Bone marrow (tissue), 2 donors: ENCODE measurements around the gene SEH1L.
A peak's percentile ranks its signal among the peaks of the same experiment; 100 is the strongest.
"Not testable (repeated sequence)": the region's sequence is repeated elsewhere in the genome, so short reads cannot be mapped to it uniquely, and the experiment has no call there.

Source experiments
- DNase-seq, 2 donors: peaks; one replicate each; lab custom pipeline; 2025; lab: John Stamatoyannopoulos, UW

Gene SEH1L, protein sequence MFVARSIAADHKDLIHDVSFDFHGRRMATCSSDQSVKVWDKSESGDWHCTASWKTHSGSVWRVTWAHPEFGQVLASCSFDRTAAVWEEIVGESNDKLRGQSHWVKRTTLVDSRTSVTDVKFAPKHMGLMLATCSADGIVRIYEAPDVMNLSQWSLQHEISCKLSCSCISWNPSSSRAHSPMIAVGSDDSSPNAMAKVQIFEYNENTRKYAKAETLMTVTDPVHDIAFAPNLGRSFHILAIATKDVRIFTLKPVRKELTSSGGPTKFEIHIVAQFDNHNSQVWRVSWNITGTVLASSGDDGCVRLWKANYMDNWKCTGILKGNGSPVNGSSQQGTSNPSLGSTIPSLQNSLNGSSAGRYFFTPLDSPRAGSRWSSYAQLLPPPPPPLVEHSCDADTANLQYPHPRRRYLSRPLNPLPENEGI

DNA sequence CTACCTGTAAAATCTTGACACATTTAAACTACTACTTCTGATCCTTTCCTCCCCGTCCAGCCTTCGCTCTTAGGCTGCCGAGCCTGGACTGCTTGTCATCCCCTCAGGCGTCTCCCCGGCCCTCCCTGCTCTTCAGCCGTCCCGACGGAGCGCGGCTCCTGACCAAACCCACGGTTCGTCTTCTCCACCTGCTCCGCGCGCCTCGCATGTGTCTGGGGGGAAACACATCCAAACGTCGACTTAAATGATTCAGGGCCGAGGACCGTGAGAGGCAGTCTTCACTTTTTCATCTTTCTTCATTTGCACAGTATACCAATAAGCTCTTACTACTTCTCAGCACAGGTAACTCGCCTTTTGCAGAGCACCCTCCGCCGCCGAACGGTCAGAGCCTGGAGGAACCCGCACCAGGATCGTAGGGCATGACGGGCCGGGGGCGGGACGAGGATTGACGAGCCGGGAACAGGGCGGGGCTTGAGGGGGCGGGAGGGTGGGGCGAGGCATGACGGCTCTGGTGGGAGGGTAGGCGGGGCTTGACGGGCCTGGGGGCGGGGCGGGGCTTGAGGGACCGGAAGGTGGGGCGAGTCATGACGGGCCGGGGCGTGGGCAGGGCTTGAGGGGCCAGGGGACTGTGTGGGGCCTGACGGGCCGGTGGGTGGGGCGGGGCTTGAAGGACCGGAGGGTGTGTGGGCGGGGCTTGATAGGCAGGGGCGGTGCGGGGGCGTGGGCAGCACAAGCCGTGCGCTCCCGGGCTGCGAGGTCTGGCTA is at the start of gene SEH1L:
Gene SEH1L, plus strand, starts transcription at position 727 of the 765 bp plus-strand sequence. CDS start 111 bp downstream, outside the sequence.
- peak; percentile 96 to 99 for DNase-seq

DNA sequence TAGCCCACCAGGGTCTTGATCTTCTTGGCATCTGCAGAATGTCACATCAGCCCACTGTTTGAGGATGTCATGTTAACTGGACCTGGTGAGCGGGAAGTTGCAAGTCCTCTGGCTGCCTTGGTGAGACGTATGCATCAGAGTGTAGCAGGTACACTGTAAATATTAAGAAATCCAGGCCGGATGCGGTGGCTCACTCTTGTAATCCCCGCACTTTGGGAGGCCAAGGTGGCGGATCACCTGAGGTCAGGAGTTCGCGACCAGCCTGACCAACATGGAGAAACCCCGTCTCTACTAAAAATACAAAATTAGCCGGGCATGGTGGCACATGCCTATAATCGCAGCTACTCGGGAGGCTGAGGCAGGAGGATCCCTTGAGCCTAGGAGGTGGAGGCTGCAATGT is 46.6 kb upstream of the SEH1L start:
- DNase-seq, result not testable (repeated sequence)

DNA sequence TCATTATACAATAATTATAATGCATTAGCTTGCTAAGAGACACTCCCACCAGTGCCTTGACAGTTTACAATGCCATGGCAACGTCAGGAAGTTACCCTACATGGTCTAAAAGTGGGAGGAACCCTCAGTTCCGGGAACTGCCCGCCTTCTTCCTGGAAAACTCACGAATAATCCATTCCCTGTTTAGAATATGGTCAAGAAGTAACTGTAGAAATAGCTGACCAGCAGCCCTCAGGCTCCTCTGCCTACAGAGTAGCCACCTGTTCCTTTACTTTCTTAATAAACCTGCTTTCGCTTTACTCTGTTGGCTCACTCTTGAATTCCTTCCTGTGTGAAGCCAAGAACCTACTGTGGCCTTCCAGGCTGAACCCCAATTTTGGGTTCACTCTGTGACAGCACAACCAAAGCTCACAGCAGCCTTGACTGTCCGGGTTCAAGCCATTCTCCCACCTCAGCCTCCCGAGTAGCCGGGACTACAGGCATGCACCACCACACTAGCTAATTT is 43.7 kb upstream of the SEH1L start:
- no peak for DNase-seq

DNA sequence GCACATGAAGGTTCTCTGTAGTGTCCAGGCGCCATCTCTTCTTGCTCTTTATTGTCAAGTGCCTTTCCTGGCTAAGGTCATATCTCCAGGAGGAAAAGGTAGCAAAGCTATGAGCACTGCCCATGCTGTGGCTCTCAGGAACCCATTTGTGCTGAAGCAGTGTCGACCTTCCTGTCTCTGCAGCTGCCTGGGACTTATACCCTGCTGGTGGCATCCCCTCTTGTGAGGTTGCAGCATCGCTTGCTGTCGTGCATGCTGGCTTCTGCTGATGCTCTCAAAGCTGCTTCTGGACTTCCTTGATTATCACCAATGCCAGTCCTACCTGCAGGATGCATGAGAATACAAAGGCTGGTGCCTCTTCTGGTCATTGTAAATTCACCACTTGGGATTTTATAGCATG is 41.7 kb upstream of the SEH1L start:
- DNase-seq, result no peak

DNA sequence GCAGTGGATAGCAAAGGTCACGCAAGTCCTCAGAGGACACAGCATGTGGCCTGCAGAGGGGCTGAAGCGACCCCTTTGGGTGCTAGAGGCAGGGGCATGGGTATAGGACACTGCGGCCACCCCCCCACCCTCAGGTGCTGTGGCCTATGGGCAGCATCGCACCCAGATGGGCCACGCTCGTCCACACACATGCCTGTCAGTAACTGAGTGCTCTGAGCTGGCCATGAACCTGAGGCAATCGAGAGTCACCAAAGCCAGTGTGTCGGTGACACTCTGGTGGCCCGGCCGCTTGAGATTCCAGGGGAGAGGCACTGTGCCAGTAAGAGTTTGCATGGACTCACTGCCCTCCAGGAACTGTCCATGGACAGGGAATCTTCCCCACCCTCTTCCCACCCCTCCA is 41.0 kb upstream of the SEH1L start:
- no peak for DNase-seq

DNA sequence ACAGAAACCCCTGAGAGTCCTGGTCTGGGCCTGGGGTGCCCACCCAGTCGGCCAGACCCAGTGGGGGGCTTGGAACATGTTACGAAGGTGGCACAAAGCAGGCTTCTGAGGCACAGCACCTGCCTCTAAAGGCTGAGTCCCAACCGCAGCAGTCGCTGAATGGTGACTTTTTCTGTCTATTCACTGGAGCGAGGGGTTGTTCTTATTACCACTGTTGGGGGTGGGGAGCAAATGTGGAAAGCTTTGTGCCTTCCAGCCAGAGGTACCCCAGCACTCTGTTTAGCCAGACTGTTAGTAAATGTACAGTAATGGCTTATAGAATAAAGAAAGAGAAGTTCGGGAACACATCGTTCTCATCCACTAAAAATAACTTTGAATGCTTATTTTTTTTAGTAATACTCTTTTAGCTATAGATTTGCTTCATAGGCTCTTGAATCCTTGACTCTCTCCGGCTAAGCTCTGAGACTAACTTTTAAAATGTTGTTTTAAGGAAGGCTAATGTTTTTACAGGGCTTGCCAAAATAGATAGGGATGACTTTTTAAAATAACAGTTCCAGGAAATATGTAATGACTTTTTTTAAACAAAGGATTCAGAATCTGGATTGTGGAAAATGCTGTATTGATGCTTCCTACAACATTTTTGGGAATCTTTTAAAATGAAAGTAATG is 40.4 kb upstream of the SEH1L start:
- DNase-seq, result no peak

DNA sequence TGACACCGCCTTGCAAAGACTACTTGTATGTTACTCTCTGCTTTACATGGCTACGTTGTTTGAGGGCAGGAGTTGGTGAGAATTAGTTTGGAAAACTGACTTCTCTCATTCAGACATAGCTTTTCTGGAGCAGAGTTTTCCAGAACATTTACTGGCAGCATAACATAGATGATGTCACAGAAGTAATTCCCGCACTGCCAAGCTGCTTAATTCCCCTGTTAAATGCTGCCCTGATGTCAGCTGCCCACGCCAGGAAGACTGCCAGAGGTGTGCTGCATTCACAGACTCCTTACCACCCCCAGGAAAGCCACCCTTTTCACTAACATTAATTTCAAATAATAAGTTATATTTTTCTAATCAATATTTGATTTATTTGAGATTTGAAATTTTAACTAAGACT is 39.1 kb upstream of the SEH1L start:
- no peak for DNase-seq

DNA sequence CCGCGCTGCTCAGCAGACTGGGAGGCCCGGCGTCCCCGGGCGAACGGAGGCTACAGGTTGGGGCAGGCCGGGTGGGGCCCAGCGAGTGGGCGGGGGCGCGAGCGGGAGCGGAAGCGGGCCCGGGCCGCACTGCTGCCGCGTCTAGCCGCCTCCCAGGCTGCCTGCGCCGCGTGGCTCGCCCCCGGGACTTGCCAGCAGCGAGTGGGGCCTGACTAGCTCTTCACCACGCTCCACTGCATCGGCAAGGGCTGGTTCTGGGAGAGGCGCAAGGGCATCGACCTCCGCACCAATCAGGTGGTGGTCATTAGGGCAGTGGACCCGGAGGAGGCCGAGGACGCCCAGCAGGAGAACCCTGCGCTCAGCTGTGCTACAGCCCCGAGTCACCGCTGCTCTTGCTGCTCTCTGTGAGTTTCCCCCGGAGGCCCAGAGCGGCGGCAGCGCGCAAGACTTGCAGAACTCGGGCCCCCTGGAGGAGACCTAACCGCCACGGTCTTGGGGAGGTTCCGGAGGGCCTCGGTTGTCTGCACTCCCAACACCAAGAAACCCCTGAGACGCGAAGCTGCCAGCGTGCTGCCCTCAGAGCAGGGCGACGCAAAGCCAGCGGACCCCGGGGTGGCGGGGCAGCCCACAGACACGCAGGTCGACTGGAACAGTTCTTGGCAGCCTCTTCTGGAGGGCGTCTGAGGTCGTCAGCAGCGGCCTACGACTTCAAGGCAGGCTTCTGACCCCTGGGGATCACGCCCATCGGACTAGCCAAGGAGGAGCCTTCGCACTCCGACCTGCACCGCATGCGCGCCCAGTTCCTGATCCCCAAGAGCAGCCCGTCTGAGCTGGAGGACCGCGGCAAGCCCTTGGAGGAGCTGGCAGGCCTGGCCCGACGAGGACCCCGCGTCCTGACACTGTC is 36.5 kb upstream of the SEH1L start:
- no peak for DNase-seq

DNA sequence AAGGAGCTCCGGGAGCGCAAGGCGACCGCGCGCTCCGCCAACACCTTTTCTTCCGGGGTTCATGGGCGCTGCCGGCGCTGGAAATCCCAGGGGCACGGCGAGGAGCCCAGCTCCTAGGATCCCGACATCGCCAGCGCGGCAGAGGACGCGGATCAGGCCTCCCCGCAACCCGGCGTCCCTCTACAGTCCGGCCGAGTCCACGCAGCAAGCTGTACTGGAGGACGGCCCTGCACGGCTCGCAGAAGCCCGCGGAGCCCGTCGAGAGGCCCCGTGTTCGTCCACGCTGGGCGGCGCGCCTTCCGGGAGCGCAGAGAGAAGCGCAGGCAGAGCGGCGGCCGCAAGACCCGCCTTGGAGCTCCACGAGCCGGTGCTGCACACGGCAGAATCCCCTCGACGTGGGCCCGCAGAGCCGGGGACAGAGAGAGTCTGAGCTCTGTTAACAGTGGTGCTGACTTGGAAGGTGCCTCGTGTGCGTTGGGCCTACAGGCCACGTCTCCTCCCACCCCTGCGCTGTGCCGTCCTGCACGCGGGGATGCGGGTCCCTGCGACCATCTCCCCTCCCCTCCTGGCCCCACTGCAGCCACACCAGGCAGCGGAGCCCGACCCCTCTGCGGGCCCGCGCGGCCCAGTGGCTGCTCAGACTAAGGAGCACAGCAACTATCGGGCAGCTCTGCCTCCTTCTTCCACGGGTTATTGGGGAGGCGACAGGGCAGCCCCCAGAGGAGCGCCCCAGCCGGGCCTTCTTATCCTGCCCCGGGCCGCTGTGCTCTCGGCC is 35.7 kb upstream of the SEH1L start:
- DNase-seq, result no peak

DNA sequence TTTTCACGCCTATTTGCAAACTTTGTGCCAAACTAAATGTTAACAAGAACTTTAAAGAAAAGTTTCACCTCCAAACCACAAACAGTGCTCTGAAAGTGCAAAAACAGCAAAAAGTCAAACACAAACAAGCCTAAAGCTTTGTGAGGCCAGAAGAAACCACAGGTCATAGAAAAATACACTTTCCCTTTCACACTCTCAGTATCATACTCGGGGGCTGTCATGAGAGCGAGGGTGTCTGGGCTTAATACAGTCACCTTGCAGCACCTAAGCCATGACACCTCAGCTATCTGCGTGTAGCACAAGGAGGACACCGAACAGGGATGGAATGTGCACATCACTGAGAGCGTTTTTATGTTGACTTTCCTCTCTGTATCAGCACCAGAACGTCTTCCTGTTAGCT is 26.6 kb upstream of the SEH1L start:
- DNase-seq, result no peak

DNA sequence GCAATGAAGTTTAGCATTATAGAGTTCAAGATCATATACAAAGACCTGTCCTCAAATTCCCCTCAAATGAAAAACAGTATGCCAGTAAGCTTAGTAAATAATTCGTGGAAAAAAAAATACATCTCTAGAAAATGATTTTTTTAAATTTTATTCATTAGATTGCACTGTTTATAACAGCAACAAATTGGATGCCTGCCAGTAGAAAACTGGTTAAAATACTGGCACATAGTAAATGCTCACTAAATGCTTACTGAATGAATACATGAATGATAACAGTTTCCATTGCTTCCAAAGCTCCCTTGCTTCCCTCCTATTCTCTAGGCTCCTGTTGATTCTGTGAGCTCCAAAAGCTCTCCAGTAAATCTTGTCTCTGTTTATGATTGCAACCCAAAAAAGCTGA is 25.5 kb upstream of the SEH1L start:
- DNase-seq, result no peak

DNA sequence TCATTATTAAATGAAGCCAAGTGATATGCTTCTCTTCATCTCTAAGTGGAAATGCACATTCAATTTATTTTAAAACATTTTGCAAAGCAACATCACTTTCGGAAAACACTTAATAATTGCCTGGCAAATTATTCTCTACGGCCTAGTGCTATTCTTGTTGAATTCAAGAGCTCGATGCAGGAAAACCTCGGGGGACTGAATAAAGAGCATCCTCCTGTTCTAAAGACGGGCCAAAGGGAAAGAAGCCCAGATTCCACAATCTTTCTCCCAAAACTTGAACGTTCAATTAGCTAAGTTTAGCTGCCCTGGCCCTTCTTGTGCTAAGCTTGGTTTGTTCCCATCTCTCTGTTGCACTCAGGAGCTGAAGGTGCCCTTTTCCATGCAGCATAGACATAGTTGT is 23.2 kb upstream of the SEH1L start:
- DNase-seq, result no peak

DNA sequence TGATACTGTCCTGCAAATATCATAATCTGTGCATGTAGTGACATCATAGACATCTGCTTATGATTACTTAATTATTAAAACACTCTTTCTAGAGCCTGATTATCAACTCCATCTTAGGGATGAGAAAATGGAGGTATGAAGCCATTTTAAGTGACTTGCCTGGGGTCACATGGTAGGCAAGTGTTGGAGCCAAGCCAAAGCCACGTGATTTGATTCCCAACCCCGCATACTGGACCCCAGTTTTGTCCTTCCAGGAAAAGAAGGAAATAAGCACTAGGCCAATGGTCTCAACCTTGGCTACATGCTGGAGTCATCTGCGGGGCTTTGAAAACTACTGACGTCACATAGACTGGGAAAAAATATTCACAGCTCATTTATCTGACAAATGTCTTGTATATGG is 19.6 kb upstream of the SEH1L start:
- DNase-seq, result no peak

DNA sequence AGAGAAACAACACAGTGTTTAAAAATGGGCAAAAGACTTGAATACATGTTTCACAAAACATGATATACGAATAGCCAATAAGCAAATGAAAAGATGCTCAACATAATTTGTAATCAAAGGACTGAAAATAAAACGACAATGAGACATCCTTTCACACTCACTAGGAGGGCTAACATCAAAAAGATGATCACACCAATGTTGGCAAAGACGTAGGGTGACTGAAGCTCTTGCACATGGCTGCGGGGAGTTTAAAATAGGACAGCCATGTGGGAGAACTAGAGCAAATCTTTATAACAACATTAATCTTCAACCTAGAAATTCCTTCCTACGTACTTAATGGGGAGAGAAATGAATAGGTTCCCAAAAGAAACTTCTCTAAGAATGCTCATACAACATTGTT is 19.2 kb upstream of the SEH1L start:
- DNase-seq, result no peak

DNA sequence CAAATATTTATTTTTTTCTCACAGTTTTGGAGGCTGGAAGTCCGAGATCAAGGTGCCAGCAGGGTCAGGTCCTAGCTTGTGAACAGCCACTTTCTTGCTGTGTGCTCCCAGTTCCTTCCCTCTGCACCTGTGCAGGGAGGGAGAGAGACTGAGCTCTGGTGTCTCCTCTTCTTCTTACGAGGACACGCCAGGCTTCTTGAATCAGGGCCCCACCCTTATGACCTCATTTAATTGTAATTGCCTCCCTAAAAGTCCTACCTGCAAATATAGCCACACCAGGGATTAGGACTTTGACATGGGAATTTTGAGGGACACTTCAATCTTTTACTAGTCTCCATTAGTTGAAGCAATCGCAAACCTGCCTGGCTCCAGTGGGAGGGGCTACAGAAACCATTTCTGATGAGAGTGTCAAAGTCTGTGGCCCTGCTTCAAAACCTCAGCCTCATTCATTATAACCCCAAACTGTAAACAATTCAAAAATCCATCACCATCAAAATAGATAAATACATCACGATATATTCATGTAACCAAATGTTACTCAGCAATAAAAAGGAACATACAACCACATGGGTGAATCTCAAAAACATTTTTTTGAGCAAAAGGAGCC is 18.2 kb upstream of the SEH1L start:
- DNase-seq, result no peak

DNA sequence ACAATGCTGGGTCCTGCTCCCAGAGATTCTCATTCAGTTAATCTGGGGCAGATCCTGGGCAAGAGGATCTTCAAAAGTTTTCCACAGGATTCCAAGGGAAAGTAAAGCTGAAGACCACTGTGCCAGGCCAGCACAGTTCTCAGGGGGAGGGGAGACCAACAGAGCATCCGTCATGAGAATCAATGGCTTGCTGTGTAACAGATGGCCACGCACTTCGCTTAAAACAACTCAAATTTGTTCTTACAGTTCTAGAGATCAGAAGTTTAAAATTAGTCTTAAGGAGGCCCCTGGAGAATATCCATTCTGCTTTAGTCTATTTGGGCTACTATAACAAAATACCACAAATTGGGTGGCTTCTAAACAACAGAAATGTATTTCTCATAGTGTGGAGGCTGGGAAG is 17.4 kb upstream of the SEH1L start:
- no peak for DNase-seq

DNA sequence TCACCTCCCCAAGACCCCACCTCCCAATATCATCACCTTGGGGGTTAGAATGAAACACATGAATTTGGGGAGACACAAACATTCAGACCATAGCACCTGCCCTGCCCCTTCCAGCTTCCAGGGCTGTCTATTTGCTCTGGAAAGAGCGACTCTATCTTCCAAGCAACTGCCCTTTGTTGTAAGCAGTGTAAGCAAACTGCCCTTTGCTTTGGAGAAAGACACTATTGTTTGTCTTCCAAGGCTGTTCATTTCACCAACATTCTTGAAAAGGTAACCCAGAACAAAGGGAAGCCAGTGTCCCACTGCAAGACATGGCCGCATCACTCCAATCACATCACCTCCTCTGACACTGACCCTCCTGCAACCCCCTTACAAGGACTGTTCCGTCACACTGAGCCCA is 16.9 kb upstream of the SEH1L start:
- no peak for DNase-seq

DNA sequence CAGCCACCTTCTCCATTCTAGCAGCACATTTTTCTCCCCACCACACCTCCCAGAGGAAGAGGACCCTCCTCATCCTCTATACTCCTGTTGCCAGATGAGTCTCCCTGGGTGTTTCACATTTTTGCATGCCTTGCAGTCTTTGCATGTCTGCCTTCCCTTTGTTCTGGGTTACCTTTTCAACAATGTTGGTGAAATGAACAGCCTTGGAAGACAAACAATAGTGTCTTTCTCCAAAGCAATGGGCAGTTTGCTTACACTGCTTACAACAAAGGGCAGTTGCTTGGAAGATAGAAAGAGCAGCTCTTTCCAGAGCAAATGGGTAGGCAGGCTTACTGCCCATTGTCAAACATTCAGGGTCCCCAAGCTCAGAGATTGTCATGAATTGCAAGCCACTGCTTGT is 14.5 kb upstream of the SEH1L start:
- DNase-seq, result no peak

DNA sequence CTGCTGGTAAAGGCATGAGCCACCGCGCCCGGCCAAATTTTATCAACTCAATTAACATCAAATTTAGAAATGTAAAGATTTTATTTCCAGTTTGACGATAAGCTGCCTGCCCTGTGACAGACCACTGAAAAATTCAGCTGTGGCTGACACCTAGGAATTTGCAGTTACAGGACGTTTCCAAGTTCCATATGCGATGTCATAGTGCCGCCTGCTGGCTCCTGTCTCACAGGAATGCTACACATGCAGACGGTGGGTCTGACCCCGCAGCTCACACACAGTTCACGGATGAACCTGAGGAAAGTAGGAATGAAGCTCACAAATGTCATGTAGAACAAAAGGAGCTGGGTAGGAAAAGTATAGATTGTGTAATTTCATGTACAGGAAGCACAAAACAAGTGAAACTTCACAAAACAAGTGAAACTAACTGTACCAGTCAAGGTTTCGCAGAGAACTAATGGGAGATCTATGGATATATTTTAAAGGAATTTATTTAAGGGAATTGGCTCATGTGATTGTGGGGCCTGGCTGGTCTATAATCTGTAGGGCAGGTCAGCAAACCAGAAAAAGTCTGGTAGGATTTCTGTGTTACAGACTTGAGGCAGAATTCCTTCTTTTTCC is 13.2 kb upstream of the SEH1L start:
- DNase-seq, result peak; percentile 41 to 54

DNA sequence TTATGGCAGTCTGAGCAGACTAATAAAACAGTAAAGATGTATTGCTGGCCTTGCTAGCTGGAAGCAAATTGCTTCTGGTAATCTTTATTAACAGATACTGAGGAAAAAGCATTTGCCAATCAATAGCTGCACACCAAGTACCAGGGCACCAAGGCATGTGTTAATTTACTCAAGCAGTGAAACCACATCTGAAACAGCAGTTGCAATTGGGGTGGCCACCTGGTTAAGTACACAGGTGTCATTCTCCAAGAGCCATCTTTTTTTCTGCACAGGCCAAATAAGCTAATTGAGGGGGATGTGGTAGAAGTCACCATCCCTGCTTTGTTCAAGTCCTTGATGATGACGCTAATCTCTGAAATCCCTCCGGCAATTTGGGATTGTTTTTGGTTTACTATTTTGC is 8.6 kb upstream of the SEH1L start:
- DNase-seq, result no peak
